Epithelial cell of prostate (primary cell): ENCODE measurements around the gene CCR4.
"Not testable (repeated sequence)": the region's sequence is repeated elsewhere in the genome, so short reads cannot be mapped to it uniquely, and the experiment has no call there.

ENCODE experiments used
- DNase-seq: peaks from one replicate; pipeline ENCODE4 v3.0.0-alpha.2; 2011; ENCODE audit warnings: low read depth, low spot score
- H3K27ac ChIP-seq: fragments of 450-650 bp; 2 replicates; pipeline ENCODE4 v1.5.1; 2017; ENCODE audit warnings: mild to moderate bottlenecking

Gene CCR4

DNA sequence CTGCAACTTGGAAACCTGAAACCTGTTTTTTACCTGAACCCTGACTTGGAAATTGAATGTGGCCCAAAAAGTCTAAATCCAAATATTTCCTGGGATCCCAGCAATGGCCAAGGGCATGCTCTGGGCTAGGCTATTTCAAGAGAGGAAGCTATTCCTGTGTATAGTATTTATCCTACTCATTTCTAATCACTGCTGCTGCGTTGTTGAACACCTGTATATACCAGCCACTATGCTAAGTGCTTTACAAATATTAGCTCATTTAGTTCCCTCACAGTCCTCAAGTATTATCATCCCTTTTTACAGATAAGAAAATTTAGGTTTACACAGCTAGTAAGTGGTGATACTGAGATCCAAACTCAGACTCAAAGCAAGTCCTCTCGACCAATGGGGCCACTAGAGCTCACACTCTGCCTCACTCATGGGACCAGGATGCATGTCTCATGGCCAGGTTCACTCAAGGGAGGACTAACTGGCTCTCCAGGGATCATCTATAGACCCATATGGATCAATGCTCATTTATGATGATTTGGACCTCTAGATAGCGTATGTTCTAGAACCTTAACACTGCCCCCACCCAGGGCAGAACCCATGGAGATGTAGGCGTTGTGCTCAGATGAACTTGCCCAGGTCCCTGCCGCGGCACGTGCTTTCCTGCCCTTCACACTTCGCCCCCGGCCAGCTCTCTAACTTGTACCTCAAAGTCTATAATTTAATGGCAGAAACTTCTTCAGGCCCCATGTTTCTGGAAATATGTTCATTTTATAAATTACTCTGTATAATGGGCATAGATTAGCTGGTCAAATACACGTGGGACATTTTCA lies 2.6 kb upstream of the CCR4 start:
- DNase-seq = no peak
- no peak overlapping the region for H3K27ac ChIP-seq

DNA sequence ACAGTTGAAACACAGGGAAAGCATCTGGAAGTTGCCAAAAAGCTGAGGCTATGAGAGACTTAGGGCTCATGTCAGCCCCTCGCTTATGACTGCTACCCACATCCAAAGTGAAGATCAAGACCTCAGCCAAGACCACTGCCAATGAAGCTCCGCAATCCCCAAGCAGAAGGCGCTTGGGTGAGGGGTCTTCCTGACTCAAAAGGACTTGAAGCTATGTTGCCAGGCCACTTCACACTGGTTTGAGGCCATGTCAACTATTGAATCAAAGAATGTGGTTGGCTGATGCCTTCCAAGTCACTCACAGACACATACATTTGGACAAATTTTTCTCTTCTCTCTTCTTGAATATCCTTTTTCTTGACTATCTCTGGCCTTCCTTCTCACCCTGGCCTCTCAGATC lies 928 bp upstream of the CCR4 start:
- no peak overlapping the region for H3K27ac ChIP-seq
- DNase-seq = no peak

DNA sequence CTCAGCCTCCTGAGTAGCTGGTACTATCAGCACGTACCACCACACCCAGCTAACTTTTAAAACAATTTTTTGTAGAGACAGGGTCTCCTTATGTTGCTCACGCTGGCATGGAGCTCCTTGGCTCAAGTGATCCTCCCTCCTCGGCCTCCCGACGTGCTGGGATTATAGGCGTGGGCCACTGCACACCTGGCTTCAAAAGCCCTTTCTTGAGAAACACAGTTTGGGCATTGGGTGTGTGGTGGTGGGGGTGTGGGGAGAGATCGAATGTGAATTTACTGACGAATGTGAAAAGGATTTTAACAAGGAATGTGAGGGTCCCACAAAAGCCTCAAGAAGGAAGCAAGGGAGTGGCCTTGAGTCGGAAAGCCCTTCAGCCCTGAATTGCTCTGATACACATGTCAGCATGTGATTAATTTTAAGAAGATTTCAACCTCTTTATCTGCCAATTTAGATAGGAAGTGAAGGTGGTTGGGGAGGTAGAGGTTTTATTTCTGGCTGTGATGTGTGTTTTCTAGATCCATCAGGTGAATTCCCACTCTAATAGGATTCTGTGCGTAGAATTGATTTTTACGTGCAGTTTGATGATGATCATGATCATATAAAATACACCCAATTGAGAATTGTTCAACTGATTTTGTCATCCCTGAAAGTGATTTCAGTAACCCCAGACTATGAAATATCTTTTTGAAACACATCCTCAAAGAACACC lies 1.1 kb downstream of the CCR4 start:
- H3K27ac ChIP-seq = no peak overlapping the region
- no peak for DNase-seq

DNA sequence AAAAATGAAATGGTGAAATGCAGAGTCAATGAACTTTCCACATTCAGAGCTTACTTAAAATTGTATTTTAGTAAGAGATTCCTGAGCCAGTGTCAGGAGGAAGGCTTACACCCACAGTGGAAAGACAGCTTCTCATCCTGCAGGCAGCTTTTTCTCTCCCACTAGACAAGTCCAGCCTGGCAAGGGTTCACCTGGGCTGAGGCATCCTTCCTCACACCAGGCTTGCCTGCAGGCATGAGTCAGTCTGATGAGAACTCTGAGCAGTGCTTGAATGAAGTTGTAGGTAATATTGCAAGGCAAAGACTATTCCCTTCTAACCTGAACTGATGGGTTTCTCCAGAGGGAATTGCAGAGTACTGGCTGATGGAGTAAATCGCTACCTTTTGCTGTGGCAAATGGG lies 3.1 kb downstream of the CCR4 start:
- H3K27ac ChIP-seq = no peak overlapping the region

DNA sequence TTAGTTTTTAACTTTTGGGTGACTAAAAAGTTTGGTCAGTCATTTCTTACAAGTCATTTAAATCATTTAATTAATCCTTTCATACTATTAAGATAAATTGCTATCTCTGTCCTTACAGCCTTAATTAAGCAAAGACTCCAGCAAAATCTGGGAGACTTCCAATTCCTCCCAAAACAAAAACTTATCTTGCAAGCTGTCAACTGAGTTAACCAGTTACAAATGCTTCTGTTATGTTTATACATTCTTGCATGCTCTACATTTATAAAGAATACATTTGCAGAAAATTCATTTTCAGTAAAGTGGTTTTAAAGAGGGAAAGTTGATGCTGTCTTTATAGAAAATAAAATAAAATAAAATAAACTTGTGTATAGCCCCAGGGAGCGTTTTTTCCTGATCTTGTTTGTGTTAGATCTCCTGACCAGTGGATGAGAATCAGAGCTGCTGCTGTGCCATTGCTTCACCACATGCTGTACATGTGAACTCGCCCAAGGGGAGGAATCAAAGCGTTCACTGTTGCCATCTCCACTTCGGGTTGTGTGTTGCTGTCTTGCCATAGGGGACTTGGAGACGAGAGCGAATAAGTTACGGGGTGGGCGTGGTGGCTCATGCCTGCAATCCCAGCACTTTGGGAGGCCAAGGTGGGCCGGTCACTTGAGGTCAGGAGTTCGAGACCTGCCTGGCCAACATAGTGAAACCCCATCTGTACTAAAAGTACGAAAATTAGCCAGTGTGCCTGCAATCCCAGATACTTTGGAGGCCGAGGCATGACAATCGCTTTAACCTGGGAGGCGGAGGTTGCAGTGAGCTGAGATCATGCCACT lies 5.5 kb downstream of the CCR4 start:
- no peak overlapping the region for H3K27ac ChIP-seq
- no peak for DNase-seq

More for the DNA sequence above, 3.1 kb downstream of the CCR4 start:
- DNase-seq = peak; percentile 44

DNA sequence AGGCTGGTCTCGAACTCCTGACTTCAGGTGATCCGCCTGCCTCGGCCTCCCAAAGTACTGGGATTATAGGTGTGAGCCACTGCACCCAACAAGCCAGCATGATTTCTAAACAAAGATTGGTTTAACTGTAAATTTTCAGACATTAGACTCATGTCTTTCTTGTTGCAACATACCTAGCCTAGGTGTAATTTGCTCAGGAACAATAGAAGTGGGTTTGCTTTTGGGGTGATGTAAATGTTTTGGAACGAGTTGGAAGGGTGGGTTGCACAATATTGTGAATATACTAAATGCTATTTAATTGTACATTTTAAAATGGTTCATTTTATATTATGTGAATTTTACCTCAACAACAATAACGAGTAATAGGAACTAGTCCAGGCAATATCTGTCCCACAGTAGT lies 7.1 kb downstream of the CCR4 start:
- H3K27ac ChIP-seq = peak overlapping the region; percentile 56
- DNase-seq = peak; percentile 69

DNA sequence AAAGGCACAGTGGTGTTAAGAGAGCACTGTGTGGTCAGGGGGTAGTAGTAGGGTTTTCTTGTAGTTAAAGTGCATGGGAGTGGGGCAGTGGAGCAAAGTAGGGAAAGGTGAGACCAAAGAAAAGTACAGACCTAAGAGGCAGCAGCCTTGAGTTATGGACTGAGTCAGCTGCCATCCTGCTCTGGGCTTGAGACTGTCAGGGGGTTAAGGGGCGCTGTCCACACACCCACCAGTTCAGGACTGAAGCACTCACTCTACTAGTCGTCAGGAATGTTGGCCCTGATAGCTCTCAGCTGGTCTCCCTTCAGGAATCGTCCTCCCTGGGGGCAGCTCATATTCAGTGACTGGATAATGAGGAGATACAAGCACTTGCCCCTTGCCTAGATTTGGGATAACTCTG lies 7.9 kb downstream of the CCR4 start:
- no peak for DNase-seq
- H3K27ac ChIP-seq = peak overlapping the region; percentile 56

DNA sequence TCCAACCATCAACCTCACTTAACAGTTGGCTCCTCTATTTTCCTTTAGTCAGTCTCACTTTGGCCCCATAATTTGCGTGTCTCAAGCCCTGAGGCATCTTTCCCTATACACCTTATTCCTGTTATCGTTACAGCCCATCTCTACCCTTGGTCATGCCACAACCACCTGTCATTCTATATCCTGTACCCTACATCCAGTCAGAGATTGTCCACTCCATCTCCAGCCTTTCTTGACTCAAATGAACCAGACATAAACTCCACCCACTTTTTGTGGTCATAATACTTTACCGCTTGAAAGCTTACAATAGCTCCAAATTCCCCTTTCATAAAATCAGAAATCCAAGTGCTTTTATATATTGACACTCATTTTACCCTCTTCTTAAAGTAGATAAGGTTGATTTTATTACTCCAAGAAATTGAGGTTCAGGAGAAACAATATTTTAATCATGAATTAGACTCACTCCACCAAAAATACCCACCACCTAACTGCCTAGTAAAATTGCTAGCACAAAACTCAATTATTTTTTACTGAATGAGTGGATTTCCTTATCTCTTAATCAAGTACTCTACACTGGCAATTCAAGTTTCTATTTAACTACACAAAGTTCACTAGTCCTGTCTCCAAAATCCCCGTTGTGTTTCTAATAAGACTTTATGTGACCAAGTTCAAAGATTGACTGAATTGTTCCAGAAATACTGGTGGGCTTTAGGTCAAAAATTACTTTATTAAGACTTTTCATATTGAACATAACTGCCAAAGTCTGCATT lies 9.1 kb downstream of the CCR4 start:
- no peak for DNase-seq
- no peak overlapping the region for H3K27ac ChIP-seq

DNA sequence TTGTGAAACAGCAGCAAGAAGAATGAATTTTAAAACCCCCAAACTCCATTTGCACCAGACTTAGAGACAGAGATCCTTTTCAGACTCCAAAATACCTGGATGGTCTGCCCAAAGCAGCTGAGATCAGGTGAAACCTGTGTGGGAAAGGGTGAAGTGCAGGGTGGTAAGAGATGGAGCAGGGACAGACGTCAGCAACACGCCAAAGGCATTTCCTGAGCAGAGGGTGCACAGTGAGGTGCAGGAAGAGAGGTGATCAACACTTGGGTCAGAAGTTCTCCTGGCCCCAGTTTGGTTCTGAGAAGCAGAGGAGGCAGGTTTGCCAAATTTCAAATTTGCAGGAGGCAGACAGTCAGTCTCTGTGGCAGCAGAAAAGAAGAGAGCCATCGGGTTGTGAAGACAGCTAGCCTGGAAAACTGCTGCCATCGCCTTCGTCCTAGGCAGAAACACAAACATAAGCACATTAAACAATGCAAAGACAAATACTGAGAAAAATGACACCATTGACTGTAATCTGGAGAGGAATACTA lies 9.8 kb downstream of the CCR4 start:
- no peak overlapping the region for H3K27ac ChIP-seq
- DNase-seq = no peak

DNA sequence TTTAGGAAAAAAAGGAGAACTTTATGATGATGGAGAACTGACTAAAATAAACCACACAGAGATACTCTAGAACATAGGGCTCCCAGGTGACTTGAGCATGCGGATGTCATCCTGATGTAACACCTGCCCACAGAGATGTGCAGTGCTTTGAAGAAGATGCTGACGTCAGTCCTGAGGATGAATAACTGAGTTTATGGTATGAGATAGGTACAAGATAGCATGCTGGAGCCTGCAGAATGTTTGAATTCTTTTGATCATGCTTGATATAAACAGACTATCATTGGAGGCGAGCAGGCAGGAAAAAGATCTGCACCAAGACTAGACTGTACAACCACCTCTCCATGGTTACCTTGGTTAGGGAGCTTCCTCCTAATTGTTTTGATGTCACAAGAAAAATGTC lies 12.4 kb downstream of the CCR4 start:
- DNase-seq = peak; percentile 88
- peak overlapping the region; percentile 41 for H3K27ac ChIP-seq

DNA sequence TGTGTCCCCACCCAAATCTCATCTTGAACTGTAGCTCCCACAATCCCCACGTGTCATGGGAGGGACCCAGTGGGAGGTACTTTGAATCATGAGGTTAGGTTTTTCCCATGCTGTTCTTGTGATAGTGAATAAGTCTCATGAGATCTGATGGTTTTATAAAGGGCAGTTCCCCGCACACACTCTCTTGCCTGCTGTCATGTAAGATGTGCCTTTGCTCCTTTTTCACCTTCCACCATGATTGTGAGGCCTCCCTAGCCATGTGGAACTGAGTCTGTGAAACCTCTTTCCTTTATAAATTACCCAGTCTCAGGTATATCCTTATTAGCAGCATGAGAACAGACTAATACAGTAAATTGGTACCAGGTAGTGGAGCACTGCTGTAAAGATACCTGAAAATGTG lies 13.3 kb downstream of the CCR4 start:
- not testable (repeated sequence) for H3K27ac ChIP-seq, DNase-seq

DNA sequence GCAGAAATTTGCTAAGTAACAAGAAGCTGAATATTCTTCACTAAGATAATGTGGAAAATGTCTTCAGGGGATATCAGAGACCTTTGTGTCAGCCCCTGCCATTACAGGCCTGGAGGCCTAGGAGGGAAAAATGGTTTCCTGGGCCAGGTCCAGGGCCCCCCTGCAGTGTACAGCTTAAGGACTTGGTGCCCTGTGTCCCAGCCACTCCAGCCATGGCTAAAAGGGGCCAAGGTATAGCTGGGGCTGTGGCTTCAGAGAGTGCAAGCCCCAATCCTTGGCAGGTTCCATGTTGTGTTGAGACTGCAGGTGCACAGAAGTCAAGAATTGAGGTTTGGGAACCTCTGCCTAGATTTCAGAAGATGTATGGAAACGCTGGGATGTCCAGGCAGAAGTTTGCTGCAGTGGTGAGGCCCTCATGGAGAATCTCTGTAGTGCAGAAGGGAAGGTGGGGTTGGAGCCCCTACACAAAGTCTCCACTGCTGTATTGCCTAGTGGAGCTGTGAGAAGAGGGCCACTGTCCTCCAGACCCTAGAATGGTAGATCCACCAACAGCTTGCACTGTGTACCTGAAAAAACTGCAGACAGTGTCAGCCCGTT lies 14.3 kb downstream of the CCR4 start:
- not testable (repeated sequence) for DNase-seq, H3K27ac ChIP-seq

DNA sequence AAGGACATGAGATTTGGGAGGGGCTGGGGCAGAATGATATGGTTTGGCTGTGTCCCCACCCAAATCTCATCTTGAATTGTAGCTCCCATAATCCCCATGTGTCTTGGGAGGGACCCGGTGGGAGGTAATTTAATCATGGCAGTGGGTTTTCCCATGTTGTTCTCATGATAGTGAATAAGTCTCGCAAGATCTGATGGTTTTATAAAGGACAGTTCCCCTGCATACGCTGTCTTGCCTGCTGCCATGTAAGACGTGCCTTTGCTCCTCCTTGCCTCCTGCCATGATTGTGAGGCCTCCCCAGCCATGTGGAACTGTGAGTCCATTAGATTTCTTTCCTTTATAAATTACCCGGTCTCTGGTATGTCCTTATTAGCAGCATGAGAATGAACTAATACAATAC lies 15.2 kb downstream of the CCR4 start:
- DNase-seq, H3K27ac ChIP-seq: not testable (repeated sequence)

DNA sequence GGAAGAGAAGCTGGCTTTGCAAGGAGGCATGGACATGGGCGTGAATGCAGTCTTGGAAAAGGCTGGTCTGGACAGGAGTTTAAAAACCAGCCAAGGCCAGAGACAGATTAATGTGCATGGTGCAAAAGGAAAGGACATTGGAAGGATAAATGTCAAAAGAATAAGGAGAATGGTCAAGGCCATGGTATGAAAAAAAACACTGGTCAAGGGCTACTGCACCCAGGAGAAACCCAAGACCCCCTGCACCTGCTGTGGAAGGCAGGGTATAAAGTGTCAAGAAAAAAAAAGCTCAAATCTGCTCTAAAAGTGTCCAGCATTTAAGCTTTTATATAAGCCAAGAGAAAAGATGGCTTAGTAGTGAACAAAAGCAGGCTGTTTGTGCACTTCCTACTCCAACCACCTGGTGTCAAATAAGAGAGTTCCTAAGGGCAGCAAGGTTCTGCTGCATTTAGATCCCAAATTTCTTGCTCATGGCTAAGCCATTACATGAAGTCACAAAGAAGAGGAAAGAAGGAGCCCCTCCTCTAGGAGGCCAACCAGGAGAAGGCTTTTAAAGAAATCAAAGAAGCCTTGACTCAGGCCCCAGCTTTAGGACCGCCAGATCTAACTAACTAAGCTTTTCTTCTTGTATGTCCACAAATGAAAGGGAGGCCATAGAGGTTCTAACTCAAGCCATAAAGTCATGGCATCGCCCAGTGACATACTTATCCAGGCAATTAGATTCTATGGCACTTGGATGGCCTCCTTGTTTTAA lies 16.9 kb downstream of the CCR4 start:
- DNase-seq = no peak

DNA sequence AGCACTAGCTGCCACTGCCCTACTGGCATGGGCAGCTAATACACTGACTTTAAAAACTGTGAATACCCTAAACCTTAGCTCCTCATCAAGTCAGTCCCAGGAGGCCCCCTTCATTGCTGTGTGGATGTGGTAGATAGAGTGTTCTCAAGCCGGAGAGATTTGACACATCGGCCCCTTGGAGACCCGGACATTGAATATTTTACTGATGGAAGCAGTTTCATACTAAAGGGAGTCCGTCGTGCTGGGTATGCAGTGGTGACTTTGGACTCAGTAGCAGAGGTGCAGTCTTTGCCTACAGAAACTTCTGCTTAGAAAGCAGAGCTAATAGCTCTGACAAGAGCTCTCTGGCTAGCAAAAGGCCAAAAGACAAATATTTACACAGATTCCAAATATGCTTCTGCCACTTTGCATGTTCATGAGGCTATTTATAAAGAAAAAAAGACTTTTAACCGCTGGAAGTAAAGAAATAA lies 17.5 kb downstream of the CCR4 start:
- DNase-seq = no peak
- no peak overlapping the region for H3K27ac ChIP-seq

More for the DNA sequence above, 16.9 kb downstream of the CCR4 start:
- H3K27ac ChIP-seq = no peak overlapping the region

DNA sequence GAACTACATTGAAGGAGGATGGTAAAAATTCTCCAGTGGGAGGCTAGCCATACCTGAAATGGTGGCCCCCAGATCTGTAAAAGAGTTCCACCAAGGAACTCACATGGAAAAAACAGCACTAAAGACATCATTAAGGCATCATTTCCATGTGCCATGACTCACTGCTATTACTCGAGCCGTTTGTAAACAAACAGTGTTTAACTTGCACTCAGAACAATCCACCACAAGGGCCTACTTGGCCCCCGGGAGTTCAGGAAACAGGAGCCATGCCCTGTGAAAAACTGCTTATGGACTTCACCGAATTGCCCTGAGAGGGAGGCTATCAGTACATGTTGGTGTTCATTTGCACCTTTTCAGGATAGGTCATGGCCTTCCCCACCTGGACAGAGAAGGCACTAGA lies 18.2 kb downstream of the CCR4 start:
- no peak for DNase-seq
- no peak overlapping the region for H3K27ac ChIP-seq

DNA sequence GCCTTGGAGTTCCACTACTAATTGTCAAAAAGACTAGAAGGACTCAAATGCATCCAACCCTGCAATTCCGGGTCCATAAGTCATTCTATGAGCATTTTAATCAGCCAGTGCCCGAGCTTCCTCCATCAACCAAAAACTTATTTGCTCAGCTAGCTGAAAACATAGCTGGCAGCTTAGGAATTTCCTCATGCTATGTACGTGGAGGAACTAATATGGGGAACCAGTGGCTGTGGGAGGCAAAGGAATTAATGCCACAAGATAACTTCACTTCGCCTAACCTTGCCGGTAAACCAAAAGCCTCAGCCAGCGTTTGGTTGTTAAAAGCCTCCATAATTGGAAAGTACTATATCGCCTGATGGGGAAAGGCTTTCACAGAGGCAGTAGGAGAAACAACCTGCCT lies 19.8 kb downstream of the CCR4 start:
- not testable (repeated sequence) for DNase-seq

DNA sequence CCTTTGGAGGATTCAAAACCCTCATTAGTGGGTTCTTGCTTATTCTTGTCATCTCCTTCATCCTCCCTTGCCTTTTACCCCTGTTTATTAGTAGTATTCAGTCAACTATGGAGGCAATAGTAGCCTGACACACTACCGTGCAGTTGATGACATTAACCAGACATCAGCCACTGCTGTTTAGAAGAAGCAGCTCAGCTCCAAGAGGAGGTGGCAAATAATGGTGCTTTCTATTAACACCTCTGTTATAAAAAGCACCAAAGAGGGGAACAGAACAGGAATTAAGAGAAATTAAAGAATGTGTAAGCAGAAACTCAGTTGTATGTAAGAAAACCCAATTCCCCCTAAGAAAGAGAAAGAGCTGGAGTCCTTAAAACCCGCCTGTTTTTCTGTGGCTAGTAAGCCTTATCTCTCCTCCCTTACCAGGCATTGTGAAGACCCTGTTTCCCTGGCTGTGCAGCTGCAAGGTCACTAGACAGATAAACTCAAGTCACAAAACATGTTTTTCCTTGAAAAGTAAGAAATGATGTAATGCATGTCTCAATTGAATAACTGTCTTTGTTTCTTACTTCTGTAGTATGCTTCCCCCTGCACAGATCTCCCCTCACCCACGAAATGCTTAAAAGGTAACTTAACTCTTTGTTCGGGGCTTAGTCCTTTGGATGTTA lies 21.2 kb downstream of the CCR4 start:
- no peak for DNase-seq
- no peak overlapping the region for H3K27ac ChIP-seq

More for the DNA sequence above, 19.8 kb downstream of the CCR4 start:
- H3K27ac ChIP-seq = not testable (repeated sequence)
